ENCODE data around the gene RUNDC3A. TPM values are rescaled to one million over a fixed set of nuclear protein-coding genes. Genes with fewer than 3 reads are reported as not detected.
A peak's percentile ranks its signal among the peaks of the same experiment; 100 is the strongest.

Gene RUNDC3A
- total and polyA plus RNA-seq, 2 of the 13 experiments (the other 11 are each of a cell fraction or from before 2014, with no cell fraction given) = 0.25 TPM; not detected in 1

DNA sequence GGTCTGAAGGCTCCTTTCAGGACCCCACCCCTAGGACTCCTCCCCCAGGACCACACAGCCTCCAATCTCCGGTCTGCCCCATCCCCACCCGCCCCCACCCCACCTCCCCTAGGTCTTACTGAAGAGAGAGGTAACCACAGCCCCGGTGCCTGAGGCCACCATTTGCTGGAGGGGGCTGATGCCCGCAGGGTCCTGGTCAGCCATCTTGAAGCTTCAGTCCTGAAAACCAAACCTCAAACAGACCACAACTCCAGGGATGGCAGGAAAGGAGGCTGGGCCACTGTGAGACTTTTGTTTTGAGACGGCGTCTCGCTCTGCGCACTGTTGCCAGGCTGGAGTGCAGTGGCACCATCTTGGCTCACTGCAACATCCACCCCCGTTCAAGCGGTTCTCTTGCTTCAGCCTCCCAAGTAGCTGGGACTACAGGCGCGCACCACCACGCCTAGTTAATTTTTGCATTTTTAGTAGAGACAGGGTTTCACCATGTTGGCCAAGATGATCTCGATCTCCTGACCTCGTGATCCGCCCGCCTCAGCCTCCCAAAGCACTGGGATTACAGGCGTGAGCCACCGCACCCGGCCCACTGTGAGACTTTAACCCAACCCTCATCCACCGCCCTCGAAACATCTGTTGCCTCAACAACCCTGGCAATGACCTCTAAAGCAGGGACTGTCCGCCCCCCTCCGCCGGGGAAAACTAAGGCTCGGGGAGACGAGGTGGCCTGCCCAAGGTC is 15.1 kb downstream of the RUNDC3A start (continued):
- TF ChIP-seq, protein P1, sequence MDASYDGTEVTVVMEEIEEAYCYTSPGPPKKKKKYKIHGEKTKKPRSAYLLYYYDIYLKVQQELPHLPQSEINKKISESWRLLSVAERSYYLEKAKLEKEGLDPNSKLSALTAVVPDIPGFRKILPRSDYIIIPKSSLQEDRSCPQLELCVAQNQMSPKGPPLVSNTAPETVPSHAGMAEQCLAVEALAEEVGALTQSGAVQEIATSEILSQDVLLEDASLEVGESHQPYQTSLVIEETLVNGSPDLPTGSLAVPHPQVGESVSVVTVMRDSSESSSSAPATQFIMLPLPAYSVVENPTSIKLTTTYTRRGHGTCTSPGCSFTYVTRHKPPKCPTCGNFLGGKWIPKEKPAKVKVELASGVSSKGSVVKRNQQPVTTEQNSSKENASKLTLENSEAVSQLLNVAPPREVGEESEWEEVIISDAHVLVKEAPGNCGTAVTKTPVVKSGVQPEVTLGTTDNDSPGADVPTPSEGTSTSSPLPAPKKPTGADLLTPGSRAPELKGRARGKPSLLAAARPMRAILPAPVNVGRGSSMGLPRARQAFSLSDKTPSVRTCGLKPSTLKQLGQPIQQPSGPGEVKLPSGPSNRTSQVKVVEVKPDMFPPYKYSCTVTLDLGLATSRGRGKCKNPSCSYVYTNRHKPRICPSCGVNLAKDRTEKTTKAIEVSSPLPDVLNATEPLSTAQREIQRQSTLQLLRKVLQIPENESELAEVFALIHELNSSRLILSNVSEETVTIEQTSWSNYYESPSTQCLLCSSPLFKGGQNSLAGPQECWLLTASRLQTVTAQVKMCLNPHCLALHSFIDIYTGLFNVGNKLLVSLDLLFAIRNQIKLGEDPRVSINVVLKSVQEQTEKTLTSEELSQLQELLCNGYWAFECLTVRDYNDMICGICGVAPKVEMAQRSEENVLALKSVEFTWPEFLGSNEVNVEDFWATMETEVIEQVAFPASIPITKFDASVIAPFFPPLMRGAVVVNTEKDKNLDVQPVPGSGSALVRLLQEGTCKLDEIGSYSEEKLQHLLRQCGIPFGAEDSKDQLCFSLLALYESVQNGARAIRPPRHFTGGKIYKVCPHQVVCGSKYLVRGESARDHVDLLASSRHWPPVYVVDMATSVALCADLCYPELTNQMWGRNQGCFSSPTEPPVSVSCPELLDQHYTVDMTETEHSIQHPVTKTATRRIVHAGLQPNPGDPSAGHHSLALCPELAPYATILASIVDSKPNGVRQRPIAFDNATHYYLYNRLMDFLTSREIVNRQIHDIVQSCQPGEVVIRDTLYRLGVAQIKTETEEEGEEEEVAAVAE (CRISPR knock-in tag; IDR thresholded peaks at IDR 0.05; ENCODE audit: borderline replicate concordance) = no peak
- peak; percentile 4 for TF ChIP-seq ZNF883 (CRISPR knock-in tag; IDR thresholded peaks at IDR 0.05; ENCODE audit: not compliant biosample characterization)
- no peak for TF ChIP-seq KLF15 (CRISPR knock-in tag; IDR thresholded peaks at IDR 0.05; ENCODE audit: borderline replicate concordance)
- TF ChIP-seq, protein P2, sequence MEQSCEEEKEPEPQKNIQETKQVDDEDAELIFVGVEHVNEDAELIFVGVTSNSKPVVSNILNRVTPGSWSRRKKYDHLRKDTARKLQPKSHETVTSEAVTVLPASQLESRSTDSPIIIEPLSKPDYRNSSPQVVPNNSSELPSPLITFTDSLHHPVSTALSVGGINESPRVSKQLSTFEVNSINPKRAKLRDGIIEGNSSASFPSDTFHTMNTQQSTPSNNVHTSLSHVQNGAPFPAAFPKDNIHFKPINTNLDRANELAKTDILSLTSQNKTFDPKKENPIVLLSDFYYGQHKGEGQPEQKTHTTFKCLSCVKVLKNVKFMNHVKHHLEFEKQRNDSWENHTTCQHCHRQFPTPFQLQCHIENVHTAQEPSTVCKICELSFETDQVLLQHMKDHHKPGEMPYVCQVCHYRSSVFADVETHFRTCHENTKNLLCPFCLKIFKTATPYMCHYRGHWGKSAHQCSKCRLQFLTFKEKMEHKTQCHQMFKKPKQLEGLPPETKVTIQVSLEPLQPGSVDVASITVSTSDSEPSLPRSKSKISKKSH (CRISPR knock-in tag; IDR thresholded peaks at IDR 0.05; ENCODE audit: borderline replicate concordance) = no peak
- TF ChIP-seq, protein P3, sequence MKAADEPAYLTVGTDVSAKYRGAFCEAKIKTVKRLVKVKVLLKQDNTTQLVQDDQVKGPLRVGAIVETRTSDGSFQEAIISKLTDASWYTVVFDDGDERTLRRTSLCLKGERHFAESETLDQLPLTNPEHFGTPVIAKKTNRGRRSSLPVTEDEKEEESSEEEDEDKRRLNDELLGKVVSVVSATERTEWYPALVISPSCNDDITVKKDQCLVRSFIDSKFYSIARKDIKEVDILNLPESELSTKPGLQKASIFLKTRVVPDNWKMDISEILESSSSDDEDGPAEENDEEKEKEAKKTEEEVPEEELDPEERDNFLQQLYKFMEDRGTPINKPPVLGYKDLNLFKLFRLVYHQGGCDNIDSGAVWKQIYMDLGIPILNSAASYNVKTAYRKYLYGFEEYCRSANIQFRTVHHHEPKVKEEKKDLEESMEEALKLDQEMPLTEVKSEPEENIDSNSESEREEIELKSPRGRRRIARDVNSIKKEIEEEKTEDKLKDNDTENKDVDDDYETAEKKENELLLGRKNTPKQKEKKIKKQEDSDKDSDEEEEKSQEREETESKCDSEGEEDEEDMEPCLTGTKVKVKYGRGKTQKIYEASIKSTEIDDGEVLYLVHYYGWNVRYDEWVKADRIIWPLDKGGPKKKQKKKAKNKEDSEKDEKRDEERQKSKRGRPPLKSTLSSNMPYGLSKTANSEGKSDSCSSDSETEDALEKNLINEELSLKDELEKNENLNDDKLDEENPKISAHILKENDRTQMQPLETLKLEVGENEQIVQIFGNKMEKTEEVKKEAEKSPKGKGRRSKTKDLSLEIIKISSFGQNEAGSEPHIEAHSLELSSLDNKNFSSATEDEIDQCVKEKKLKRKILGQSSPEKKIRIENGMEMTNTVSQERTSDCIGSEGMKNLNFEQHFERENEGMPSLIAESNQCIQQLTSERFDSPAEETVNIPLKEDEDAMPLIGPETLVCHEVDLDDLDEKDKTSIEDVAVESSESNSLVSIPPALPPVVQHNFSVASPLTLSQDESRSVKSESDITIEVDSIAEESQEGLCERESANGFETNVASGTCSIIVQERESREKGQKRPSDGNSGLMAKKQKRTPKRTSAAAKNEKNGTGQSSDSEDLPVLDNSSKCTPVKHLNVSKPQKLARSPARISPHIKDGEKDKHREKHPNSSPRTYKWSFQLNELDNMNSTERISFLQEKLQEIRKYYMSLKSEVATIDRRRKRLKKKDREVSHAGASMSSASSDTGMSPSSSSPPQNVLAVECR (CRISPR knock-in tag; IDR thresholded peaks at IDR 0.05; ENCODE audit: borderline replicate concordance) = no peak
- TF ChIP-seq, protein P4, sequence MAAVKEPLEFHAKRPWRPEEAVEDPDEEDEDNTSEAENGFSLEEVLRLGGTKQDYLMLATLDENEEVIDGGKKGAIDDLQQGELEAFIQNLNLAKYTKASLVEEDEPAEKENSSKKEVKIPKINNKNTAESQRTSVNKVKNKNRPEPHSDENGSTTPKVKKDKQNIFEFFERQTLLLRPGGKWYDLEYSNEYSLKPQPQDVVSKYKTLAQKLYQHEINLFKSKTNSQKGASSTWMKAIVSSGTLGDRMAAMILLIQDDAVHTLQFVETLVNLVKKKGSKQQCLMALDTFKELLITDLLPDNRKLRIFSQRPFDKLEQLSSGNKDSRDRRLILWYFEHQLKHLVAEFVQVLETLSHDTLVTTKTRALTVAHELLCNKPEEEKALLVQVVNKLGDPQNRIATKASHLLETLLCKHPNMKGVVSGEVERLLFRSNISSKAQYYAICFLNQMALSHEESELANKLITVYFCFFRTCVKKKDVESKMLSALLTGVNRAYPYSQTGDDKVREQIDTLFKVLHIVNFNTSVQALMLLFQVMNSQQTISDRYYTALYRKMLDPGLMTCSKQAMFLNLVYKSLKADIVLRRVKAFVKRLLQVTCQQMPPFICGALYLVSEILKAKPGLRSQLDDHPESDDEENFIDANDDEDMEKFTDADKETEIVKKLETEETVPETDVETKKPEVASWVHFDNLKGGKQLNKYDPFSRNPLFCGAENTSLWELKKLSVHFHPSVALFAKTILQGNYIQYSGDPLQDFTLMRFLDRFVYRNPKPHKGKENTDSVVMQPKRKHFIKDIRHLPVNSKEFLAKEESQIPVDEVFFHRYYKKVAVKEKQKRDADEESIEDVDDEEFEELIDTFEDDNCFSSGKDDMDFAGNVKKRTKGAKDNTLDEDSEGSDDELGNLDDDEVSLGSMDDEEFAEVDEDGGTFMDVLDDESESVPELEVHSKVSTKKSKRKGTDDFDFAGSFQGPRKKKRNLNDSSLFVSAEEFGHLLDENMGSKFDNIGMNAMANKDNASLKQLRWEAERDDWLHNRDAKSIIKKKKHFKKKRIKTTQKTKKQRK (IDR thresholded peaks at IDR 0.05; ENCODE audit: low read length) = no peak
- TF ChIP-seq PTBP1 (IDR thresholded peaks at IDR 0.05; ENCODE audit: low read depth, low read length, poor library complexity, severe bottlenecking) = no peak
- TF ChIP-seq RELA (CRISPR knock-in tag; IDR thresholded peaks at IDR 0.05) = no peak
- TF ChIP-seq, protein P5, sequence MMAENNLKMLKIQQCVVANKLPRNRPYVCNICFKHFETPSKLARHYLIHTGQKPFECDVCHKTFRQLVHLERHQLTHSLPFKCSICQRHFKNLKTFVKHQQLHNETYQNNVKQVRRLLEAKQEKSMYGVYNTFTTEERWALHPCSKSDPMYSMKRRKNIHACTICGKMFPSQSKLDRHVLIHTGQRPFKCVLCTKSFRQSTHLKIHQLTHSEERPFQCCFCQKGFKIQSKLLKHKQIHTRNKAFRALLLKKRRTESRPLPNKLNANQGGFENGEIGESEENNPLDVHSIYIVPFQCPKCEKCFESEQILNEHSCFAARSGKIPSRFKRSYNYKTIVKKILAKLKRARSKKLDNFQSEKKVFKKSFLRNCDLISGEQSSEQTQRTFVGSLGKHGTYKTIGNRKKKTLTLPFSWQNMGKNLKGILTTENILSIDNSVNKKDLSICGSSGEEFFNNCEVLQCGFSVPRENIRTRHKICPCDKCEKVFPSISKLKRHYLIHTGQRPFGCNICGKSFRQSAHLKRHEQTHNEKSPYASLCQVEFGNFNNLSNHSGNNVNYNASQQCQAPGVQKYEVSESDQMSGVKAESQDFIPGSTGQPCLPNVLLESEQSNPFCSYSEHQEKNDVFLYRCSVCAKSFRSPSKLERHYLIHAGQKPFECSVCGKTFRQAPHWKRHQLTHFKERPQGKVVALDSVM (CRISPR knock-in tag; IDR thresholded peaks at IDR 0.05) = peak; percentile 61; the same call in 1 of the 2 replicates
- TF ChIP-seq NAIF1 (CRISPR knock-in tag; IDR thresholded peaks at IDR 0.05; ENCODE audit: borderline replicate concordance) = peak; percentile 69; the same call in 1 of the 2 replicates
- no peak for TF ChIP-seq DNMT1 (CRISPR knock-in tag; IDR thresholded peaks at IDR 0.05)
